Fibroblast of the aortic adventitia (primary cell): ENCODE measurements around the gene CCDC57. TPM values are rescaled to one million over a fixed set of nuclear protein-coding genes. Genes with fewer than 3 reads are reported as not detected.
A peak's percentile ranks its signal among the peaks of the same experiment; 100 is the strongest.
"Not testable (repeated sequence)": the region's sequence is repeated elsewhere in the genome, so short reads cannot be mapped to it uniquely, and the experiment has no call there.

Experiments used
- DNase-seq: peaks from one replicate; pipeline ENCODE4 v3.0.0-alpha.2; 2010; ENCODE audit warnings: low read depth
- H3K4me3 ChIP-seq: 2 replicates; pipeline ENCODE4 v1.5.1; 2011; ENCODE audit warnings: low read depth, mild to moderate bottlenecking, control low read depth, low read length, moderate library complexity
- total RNA-seq: library from RNA; depleted of rRNA; stranded (reverse); fragments of >200 nt; gene quantifications from 2 replicates; pipeline ENCODE4 v1.2.3, GENCODE V29; 2012; ENCODE audit warnings: low replicate concordance
- TF ChIP-seq, protein P1 (sequence below): IDR thresholded peaks from 2 replicates; pipeline ENCODE4 v1.5.1; 2011; ENCODE audit warnings: mild to moderate bottlenecking, low read length, control low read depth, inconsistent platforms; ENCODE audit not compliant: insufficient read depth

Gene CCDC57
- total RNA-seq, 1 donor: 15.2 TPM

DNA sequence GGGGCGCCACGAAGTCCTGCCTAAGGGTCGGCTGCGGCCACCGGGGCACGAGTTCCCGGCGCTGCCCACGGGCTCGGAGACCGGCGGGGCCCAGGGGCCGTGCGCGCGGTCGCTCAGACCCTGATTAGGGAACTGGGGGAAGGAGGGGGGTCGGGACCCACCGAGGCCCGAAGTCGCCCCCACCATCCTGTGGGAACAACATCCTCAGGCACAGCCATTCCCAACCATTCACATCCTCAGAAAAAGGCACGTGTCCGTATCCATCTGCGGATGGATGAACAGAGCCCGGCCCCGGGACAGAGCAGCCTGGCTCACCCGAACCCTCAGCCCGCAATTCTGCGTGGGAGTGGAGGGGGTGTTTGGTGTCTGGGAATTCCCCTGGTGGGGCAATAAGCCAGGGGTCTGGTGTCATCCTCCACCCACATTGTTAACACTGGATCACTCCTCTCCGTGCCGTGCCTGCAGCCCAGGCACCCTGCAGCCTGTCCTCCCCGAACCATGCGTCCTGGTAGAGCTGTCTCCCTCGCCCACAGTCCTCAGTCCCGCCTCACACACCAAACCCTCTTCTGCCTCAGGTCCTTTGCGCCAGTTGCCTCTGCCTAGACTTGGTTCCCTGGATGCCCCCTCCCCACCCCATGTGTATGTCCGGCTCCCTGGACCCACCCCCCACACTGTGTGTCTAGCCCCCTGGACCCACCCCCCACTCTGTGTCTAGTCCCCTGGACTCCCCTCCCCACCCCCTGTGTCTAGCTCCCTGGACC is 789 bp upstream of the CCDC57 start:
- peak; percentile 75 for DNase-seq
- TF ChIP-seq, protein P1, sequence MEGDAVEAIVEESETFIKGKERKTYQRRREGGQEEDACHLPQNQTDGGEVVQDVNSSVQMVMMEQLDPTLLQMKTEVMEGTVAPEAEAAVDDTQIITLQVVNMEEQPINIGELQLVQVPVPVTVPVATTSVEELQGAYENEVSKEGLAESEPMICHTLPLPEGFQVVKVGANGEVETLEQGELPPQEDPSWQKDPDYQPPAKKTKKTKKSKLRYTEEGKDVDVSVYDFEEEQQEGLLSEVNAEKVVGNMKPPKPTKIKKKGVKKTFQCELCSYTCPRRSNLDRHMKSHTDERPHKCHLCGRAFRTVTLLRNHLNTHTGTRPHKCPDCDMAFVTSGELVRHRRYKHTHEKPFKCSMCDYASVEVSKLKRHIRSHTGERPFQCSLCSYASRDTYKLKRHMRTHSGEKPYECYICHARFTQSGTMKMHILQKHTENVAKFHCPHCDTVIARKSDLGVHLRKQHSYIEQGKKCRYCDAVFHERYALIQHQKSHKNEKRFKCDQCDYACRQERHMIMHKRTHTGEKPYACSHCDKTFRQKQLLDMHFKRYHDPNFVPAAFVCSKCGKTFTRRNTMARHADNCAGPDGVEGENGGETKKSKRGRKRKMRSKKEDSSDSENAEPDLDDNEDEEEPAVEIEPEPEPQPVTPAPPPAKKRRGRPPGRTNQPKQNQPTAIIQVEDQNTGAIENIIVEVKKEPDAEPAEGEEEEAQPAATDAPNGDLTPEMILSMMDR: no peak

DNA sequence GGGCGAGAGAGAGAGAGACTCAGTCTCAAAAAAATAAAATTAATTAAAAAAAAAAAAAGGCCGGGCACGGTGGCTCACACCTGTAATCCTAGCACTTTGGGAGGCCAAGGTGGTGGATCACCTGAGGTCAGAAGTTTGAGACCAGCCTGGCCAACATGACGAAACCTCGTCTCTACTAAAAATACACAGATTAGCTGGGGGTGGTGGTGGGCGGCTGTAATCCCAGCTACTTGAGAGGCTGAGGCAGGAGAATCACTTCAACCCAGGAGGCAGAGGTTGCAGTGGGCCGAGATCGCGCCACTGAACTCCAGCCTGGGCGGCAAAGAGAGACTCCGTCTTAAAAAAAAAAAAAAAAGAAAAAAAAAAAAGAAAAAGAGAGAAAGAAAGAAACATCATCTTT is 2.0 kb downstream of the CCDC57 start:
- not testable (repeated sequence) for DNase-seq, H3K4me3 ChIP-seq

More for the DNA sequence above, 789 bp upstream of the CCDC57 start:
- H3K4me3 ChIP-seq: peak overlapping the region; percentile 75

DNA sequence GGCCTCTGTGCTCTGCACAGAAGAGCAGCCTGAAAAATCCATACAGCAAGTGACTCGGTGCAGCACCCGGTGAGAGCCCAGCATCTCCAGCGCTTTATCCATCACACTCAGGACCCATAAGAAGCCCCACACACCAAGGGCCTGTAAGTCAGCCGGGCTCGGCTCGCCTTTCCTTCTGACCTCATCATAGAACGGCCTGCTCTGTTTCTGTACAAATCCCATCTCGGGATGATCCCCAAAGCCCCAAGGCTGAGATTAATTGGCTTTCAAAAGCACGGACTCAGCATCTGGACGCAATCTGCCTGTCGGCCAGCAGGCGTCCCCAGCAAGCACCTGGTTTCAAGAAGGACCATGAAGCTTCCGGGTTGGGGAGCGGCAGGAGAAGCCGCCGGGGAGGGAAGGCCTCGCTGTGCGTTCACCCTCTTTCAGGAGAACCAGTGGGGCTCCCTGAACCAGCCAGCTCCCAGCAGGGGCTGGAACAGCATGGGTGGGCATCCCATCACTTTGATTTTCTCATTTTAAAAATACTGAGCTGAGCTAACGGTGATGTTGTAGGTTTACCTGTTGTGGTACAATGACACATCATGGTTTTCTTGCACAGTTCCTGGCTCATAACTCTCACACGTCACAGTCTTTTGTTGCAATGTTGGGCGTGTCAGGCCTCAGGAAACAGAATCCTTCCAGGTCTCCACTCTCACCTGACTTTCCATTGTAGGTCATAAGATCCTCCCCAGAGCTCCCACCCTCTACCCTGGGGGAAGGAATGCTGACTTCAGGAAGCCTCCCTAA is 6.7 kb downstream of the CCDC57 start:
- DNase-seq: peak; percentile 88
- TF ChIP-seq, protein P1: peak; percentile 90
- no peak overlapping the region for H3K4me3 ChIP-seq

DNA sequence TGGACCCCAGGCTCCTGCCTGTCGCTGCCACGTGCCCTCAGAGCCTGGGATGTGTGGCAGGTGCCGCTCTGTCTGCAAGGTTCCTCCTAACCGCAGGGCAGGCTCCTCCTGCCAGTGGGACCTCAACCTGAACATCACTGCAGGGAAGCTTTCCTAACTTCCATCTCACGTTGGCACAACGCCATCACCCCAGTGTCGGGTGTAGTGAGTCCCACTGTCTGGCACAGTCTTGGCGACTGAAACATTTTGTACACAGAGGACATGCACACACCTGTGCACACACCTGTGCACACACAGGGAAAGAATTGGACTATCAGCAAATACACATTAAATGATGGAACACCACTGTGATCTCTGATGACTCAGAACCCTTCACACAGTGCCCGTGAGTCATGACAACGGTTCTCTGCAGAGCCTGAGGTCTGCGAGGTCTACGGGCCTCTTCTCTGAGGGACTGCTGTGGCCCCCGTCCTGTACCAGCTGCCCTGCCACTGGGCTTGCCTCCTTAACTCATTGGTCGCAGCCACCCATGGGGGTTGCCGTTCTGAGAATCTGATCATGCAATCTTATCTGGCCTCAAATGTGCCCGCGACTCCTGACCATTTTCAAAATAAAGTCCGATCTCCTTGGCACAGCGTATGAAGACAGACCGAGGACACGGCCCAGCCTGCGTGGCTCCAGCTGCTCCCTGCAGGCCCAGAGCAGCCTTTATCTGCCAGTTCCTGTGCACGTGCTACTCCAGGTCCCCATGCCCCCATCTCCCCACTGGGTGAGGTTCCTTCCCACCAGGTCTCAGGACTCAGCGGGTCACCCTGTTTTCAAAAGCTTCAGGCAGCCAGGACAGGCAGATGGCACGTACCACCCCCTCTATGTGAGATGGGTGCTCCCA is 7.6 kb downstream of the CCDC57 start:
- peak; percentile 60 for DNase-seq

DNA sequence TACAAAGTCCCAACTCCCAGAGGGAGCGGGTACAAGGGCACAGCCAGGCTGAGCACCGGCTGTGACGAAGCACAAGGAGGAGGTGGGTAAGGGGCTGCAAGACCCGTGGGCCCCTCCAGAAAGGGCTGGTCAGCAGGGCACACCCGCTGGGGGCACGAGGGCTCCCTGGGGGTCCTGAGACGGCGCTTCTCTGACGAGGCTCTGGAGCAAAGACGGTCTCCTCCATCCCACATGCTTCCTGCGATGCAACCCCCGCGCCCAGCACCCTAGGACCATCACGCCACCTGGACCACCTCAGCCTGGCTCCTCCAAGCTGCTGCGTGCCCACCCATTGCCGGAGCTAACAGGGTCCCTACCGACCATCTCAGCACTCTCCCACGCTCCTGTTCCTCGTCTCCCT is 8.7 kb downstream of the CCDC57 start:
- TF ChIP-seq, protein P1: no peak
- DNase-seq: no peak

More for the DNA sequence above, 7.6 kb downstream of the CCDC57 start:
- no peak overlapping the region for H3K4me3 ChIP-seq
- TF ChIP-seq, protein P1: no peak

DNA sequence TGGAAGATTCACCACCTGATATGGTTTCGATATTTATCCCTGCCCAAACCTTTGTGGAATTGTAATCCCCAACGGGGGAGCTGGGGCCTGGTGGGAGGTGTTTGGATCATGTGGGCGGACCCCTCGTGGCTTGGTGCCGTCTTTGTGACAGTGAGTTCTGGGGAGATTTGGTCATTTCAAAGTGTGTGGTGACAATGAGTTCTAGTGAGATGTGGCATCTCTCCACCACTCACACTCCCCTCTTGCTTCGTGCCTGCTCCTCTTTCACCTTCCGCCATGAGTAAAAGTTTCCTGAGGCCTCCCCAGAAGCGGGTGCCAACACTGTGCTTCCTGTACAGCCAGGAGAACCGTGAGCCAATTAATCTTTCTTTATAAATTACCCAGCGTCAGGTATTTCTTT is 9.7 kb downstream of the CCDC57 start:
- H3K4me3 ChIP-seq: no peak overlapping the region
- TF ChIP-seq, protein P1: no peak
- no peak for DNase-seq

More for the DNA sequence above, 8.7 kb downstream of the CCDC57 start:
- no peak overlapping the region for H3K4me3 ChIP-seq

DNA sequence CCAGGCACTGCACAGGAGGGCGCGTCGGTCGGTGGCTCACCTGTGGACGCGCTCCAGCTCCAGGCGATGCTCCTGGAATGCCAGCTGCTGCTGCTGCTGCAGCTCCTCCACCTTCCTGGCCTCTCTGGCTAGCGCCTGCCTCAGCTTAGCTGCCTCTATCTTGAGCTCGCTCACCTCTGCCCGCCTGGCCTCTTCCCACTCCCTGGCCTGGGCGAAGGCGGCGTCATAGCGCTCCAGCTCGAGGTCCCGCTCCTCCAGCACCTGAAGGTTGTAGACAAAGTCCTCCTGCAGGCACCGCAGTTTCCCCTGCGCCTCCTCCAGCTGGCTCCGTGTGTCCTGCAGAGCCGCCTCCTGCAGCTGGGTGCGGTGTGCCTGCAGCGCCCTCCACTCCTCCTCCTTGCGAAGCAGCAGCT is 11.1 kb downstream of the CCDC57 start:
- no peak for DNase-seq
- TF ChIP-seq, protein P1: no peak
- no peak overlapping the region for H3K4me3 ChIP-seq
